ENCODE data around the gene GBGT1.

DNA sequence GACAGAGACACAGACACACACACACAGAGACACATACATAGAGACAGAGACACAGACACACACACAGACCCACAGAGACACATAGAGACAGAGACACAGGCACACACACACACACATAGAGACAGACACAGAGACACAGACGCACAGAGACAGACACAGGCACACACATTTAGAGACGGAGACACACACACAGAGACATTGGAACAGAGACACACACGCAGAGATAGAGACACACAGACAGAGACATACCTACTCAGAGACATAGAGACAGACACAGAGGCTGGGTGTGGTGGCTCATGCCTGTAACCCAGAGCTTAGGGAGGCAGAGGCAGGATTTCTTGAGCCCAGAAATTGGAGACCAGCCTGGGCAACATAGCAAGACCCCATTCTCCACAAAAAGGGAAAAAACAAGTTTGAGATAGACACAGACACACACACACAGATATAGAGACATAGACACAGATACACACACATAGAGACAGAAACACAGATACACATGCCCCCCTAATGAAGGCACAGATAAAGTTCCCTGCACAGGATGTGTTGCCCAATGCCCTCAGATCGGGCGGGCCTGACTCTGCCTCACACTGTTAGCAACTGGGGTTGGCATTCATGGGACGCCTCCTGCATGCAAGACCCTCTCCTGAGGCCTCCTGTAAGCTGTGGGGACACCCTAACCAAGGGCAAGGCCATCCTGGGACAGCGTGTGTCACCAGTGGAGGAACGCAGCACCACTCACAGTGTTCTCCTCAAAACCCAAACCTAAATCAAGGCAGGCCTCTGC, 39.4 kb downstream of the GBGT1 start:
- TF ChIP-seq, protein P1, sequence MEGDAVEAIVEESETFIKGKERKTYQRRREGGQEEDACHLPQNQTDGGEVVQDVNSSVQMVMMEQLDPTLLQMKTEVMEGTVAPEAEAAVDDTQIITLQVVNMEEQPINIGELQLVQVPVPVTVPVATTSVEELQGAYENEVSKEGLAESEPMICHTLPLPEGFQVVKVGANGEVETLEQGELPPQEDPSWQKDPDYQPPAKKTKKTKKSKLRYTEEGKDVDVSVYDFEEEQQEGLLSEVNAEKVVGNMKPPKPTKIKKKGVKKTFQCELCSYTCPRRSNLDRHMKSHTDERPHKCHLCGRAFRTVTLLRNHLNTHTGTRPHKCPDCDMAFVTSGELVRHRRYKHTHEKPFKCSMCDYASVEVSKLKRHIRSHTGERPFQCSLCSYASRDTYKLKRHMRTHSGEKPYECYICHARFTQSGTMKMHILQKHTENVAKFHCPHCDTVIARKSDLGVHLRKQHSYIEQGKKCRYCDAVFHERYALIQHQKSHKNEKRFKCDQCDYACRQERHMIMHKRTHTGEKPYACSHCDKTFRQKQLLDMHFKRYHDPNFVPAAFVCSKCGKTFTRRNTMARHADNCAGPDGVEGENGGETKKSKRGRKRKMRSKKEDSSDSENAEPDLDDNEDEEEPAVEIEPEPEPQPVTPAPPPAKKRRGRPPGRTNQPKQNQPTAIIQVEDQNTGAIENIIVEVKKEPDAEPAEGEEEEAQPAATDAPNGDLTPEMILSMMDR (IDR thresholded peaks at IDR 0.05 in 4 of 5, conservative IDR thresholded peaks at IDR 0.05 in 1 of 5) = no peak
- no peak for TF ChIP-seq POLR2A (IDR thresholded peaks at IDR 0.05)

All from gastrocnemius medialis (tissue), 4 donors.